ENCODE data around the gene C4BPA.

DNA sequence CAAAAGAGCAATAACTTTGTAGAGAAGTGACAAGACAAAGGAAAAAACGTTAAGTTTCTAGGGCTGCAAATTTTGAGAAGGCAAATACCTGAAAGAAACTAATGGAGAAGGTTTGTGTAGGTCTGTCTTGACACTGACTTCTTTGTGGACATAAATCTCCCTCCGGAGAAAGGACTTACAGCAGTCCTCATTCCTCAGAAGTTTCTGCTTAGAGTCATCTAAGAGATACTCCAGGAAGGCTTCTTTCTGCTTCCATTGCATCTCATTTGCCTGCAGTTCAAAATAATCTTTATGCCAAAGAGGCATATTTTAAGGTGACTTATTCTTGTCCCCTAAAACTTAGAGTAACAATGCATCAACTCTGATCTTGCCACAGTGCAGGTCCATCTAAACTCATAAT is 19.8 kb upstream of the C4BPA start:
- TF ChIP-seq, protein P1, sequence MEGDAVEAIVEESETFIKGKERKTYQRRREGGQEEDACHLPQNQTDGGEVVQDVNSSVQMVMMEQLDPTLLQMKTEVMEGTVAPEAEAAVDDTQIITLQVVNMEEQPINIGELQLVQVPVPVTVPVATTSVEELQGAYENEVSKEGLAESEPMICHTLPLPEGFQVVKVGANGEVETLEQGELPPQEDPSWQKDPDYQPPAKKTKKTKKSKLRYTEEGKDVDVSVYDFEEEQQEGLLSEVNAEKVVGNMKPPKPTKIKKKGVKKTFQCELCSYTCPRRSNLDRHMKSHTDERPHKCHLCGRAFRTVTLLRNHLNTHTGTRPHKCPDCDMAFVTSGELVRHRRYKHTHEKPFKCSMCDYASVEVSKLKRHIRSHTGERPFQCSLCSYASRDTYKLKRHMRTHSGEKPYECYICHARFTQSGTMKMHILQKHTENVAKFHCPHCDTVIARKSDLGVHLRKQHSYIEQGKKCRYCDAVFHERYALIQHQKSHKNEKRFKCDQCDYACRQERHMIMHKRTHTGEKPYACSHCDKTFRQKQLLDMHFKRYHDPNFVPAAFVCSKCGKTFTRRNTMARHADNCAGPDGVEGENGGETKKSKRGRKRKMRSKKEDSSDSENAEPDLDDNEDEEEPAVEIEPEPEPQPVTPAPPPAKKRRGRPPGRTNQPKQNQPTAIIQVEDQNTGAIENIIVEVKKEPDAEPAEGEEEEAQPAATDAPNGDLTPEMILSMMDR (IDR thresholded peaks at IDR 0.05) = no peak
- no peak for TF ChIP-seq POLR2A (IDR thresholded peaks at IDR 0.05)

Data from uterus (tissue), 2 donors.